Endothelial cell of umbilical vein (primary cell): ENCODE data around the gene TSFM. TPM values are rescaled to one million over a fixed set of nuclear protein-coding genes. Genes with fewer than 3 reads are reported as not detected.

Source experiments
- BruUV-seq: library from RNA; stranded (reverse); fragments of 400-500 nt; replicated peaks from 2 replicates; lab custom pipeline; 2021; lab: Mats Ljungman, UMichigan
- CTCF ChIA-PET: fragments of 300-600, 350-600 bp; sonication (Branson Sonifier 250); formaldehyde crosslinking; loops from one replicate; lab custom pipeline; 2021; ENCODE audit warnings: antibody characterized with exemption, inconsistent platforms; lab: Charles Lee
- POLR2A ChIA-PET: fragments of 300-600, 350-600 bp; sonication (Branson Sonifier 250); formaldehyde crosslinking; loops from one replicate; lab custom pipeline; 2021; ENCODE audit warnings: antibody characterized with exemption, inconsistent platforms; lab: Charles Lee
- DNase-seq: peaks from one replicate; pipeline ENCODE4 v3.0.0-alpha.2; 2011; ENCODE audit warnings: low read depth, low spot score
- FAIRE-seq: peaks from 2 replicates; lab custom pipeline; 2011; peaks lifted over from hg19 to GRCh38; lab: Jason Lieb, UNC
- H2AFZ ChIP-seq: 2 replicates; pipeline ENCODE4 v1.6.0; 2012; ENCODE audit warnings: low read depth, low read length, control low read depth, inconsistent platforms
- H3K27ac ChIP-seq: 2 replicates; pipeline ENCODE4 v1.5.1; 2011; ENCODE audit warnings: low read depth, mild to moderate bottlenecking, control low read depth, low read length, moderate library complexity; ENCODE audit not compliant: insufficient read depth
- H3K27me3 ChIP-seq, 2 experiments: 2 replicates each; pipeline versions ENCODE4 v1.6.0 to v1.6.1; 2011; ENCODE audit warnings: low read length in 2 of 2, mixed read lengths in 1 of 2; ENCODE audit not compliant: control insufficient read depth in 2 of 2, insufficient read depth in 2 of 2
- H3K36me3 ChIP-seq, 2 experiments: 2 replicates in 1 of 2; 3 replicates in 1 of 2; pipeline ENCODE4 v1.5.1; 2011; ENCODE audit warnings: low read length in 2 of 2, mild to moderate bottlenecking in 1 of 2, moderate library complexity in 1 of 2; ENCODE audit not compliant: control insufficient read depth in 2 of 2, insufficient read depth in 2 of 2; ENCODE audit errors: extremely low read depth in 1 of 2
- H3K4me1 ChIP-seq: 3 replicates; pipeline ENCODE4 v1.5.1; 2011; ENCODE audit warnings: mild to moderate bottlenecking, low read length; ENCODE audit not compliant: control insufficient read depth, insufficient read depth; ENCODE audit errors: extremely low read depth
- H3K4me2 ChIP-seq: 2 replicates; pipeline ENCODE4 v1.6.1; 2011; ENCODE audit warnings: low read length, control low read depth, mixed read lengths; ENCODE audit not compliant: insufficient read depth
- H3K4me3 ChIP-seq, 3 experiments: fragments of 200-600 bp in 1 of 3; sonication (generic), shearing (Covaris generic) in 1 of 3; replicated peaks in 1 of 3; 2 replicates each; pipeline ENCODE4 v1.5.1; 2011 to 2016; ENCODE audit warnings: control low read depth in 3 of 3, low read length in 3 of 3, mild to moderate bottlenecking in 2 of 3, inconsistent platforms in 1 of 3, low read depth in 1 of 3, moderate library complexity in 1 of 3; ENCODE audit not compliant: insufficient read depth in 1 of 3
- H3K79me2 ChIP-seq: 2 replicates; pipeline ENCODE4 v1.6.0; 2012; ENCODE audit warnings: low read length, inconsistent platforms; ENCODE audit not compliant: control insufficient read depth, insufficient read depth
- H3K9ac ChIP-seq: replicated peaks from 2 replicates; pipeline ENCODE3; 2011; ENCODE audit warnings: low read length, control low read depth; ENCODE audit not compliant: insufficient read depth; ENCODE audit errors: extremely low read depth
- H3K9me1 ChIP-seq: replicated peaks from 3 replicates; pipeline ENCODE4 v1.6.0; 2011; ENCODE audit warnings: mild to moderate bottlenecking, low read length; ENCODE audit not compliant: control insufficient read depth, insufficient read depth; ENCODE audit errors: extremely low read depth
- H3K9me3 ChIP-seq: replicated peaks from 2 replicates; pipeline ENCODE4 v1.5.1; 2012; ENCODE audit warnings: low read length, inconsistent platforms; ENCODE audit not compliant: control insufficient read depth, insufficient read depth
- H4K20me1 ChIP-seq: replicated peaks from 2 replicates; pipeline ENCODE3; 2011; ENCODE audit warnings: mild to moderate bottlenecking, low read length; ENCODE audit not compliant: control insufficient read depth, insufficient read depth; ENCODE audit errors: extremely low read depth
- CTCF ChIP-seq, 2 donors: IDR thresholded peaks; 1 replicate in 1 of 2; 2 replicates in 1 of 2; pipeline ENCODE4 v1.5.1; 2011; ENCODE audit warnings: low read length in 2 of 2, mild to moderate bottlenecking in 2 of 2, moderate library complexity in 2 of 2, control low read depth in 1 of 2, inconsistent platforms in 1 of 2, low read depth in 1 of 2; ENCODE audit not compliant: insufficient read depth in 1 of 2; ENCODE audit errors: extremely low read depth in 1 of 2
- EZH2 ChIP-seq: IDR thresholded peaks from 2 replicates; pipeline ENCODE4 v1.6.1; 2012; ENCODE audit warnings: borderline replicate concordance, low read depth, mild to moderate bottlenecking, moderate library complexity, low read length, inconsistent platforms; ENCODE audit not compliant: severe bottlenecking
- FOS ChIP-seq: IDR thresholded peaks from 2 replicates; pipeline ENCODE4 v1.6.1; 2011; ENCODE audit warnings: mild to moderate bottlenecking, low read length, moderate library complexity, borderline replicate concordance; ENCODE audit not compliant: insufficient read depth
- GATA2 ChIP-seq: IDR thresholded peaks from 2 replicates; pipeline ENCODE4 v1.7.0; 2011; ENCODE audit warnings: low read depth, mild to moderate bottlenecking, moderate library complexity, mixed read lengths, low read length; ENCODE audit not compliant: insufficient read length, insufficient read depth
- JUN ChIP-seq: IDR thresholded peaks from 2 replicates; pipeline ENCODE4 v1.6.1; 2011; ENCODE audit warnings: borderline replicate concordance, low read depth; ENCODE audit not compliant: insufficient read length, insufficient read depth
- MAX ChIP-seq: IDR thresholded peaks from 2 replicates; pipeline ENCODE4 v1.6.1; 2011; ENCODE audit not compliant: insufficient read depth, insufficient read length
- MYC ChIP-seq: IDR thresholded peaks from one replicate; pipeline ENCODE4 v1.6.1; 2011; ENCODE audit warnings: mild to moderate bottlenecking, low read depth, low read length
- POLR2A ChIP-seq: IDR thresholded peaks from 2 replicates; pipeline ENCODE4 v1.6.1; 2012; ENCODE audit warnings: low read depth, mild to moderate bottlenecking, control low read depth, low read length
- POLR2AphosphoS5 ChIP-seq: IDR thresholded peaks from 2 replicates; pipeline ENCODE4 v1.6.1; 2012; ENCODE audit warnings: low read depth, mild to moderate bottlenecking, control low read depth, low read length, moderate library complexity; ENCODE audit not compliant: insufficient read depth
- dilution Hi-C: fragments of 300-500 bp; cut with MboI; formaldehyde crosslinking; loops from one replicate; pipeline ENCODE4 v1.15.0; 2019; ENCODE audit warnings: low sequenced_read_pairs; ENCODE audit not compliant: extremely low pct_ligation_motif_present
- intact Hi-C: fragments of 100-400 bp; cut with micrococcal nuclease; formaldehyde crosslinking; loops from one replicate; pipeline ENCODE4 v1.10.0; 2022
- polyA plus RNA-seq, 4 experiments: library from polyadenylated mRNA; depleted of rRNA in 3 of 4; stranded (reverse) in 3 of 4; unstranded in 1 of 4; fragments of >200 nt; gene quantifications; 2 replicates each; pipeline versions ENCODE4 v1.2.1 to v1.2.3, GENCODE V29; 2011 to 2012; ENCODE audit warnings: missing spikeins in 1 of 4
- total RNA-seq: library from RNA; stranded (reverse); gene quantifications from 2 replicates; pipeline ENCODE4 v1.2.3, GENCODE V29; 2021

TSFM gene
- total and polyA plus RNA-seq, 2 donors (not counting 3 experiments of a cell fraction or from before 2014, with no cell fraction given): 16.5 to 41.8 TPM

- DNase-seq (peak; percentile 49), FAIRE-seq (no peak)
- intact Hi-C loops (loop anchor here (1.0 kb wide), 1 partner anchor 8 kb away; no protein-coding TSS in a partner anchor), dilution Hi-C loops (no loop called here)
- CTCF ChIA-PET: interaction anchor here (0.7 to 4.5 kb wide), 7 partner anchors 8 to 581 kb away, joined by 3 to 27 read pairs (median 14); no protein-coding TSS in a partner anchor
- Histone ChIP-seq H3K9ac (peak overlapping the region; percentile 84), H4K20me1 (peaks cover 13% of the 10 kb centered on the region), H3K4me1 (peaks cover 40% of the 10 kb centered on the region), H2AFZ (no peak overlapping the region), H3K79me2 (peaks cover 64% of the 10 kb centered on the region), H3K4me2 (peak overlapping the region; percentile 83), H3K9me1 (no peaks in the 10 kb centered on the region), H3K4me3 (peak overlapping the region; percentile 88 to 100 (median 93)), H3K27me3 (peaks cover 0 to 2% of the 10 kb centered on the region in 2 experiments), H3K27ac (peak overlapping the region; percentile 85), H3K36me3 (no peaks in the 10 kb centered on the region), H3K9me3 (no peaks in the 10 kb centered on the region)
- POLR2A ChIA-PET: interaction anchor here (0.6 to 1.4 kb wide), 3 partner anchors 9 to 52 kb away, joined by 3 to 4 read pairs (median 4); no protein-coding TSS in a partner anchor
- no TSS peak for BruUV-seq
- TF ChIP-seq EZH2: no peak
- TF ChIP-seq FOS: no peak
- TF ChIP-seq MAX: no peak
- no peak for TF ChIP-seq GATA2
- no peak for TF ChIP-seq CTCF (IDR thresholded peaks at IDR 0.05; ENCODE audit: extremely low read depth in 1 of 2, insufficient read depth in 1 of 2, low read depth in 1 of 2, low read length in 2 of 2)
- TF ChIP-seq JUN: no peak
- no peak for TF ChIP-seq POLR2AphosphoS5
- TF ChIP-seq MYC: no peak
- no peak for TF ChIP-seq POLR2A
Measured at GRCh38 chr12:57844709-57845477, 62.3 kb downstream of the TSFM start.
